GM10847 (cell line): ENCODE data around the gene ECD.

ENCODE experiments used
- POLR2A ChIP-seq: IDR thresholded peaks from 2 replicates; pipeline ENCODE4 v1.6.1; 2011; ENCODE audit not compliant: insufficient read length; ENCODE audit errors: extremely low read depth

Gene ECD

GRCh38 chr10:73092830-73093229, 75.0 kb downstream of the ECD start:
- TF ChIP-seq POLR2A = no peak

- TF ChIP-seq POLR2A = no peak
Measured at GRCh38 chr10:73088304-73088703, 79.5 kb downstream of the ECD start.

GRCh38 chr10:73086816-73087215, 81.0 kb downstream of the ECD start:
- TF ChIP-seq POLR2A = no peak

- TF ChIP-seq POLR2A = no peak
Measured at GRCh38 chr10:73084209-73084608, 83.6 kb downstream of the ECD start.
